Measurements from ENCODE around the gene UBE2V1. TPM values are rescaled to one million over a fixed set of nuclear protein-coding genes. Genes with fewer than 3 reads are reported as not detected.

The UBE2V1 gene
- total RNA-seq, 3 donors from 2014 or later, result 63.8 to 81.6 (median 79.9) TPM

GRCh38 chr20:50097843-50098242, 15.1 kb downstream of the UBE2V1 start:
- Histone ChIP-seq H3K27ac (no peak overlapping the region), H3K4me1 (no peaks in the 10 kb centered on the region)
- TF ChIP-seq CTCF (IDR thresholded peaks at IDR 0.05) (no peak), POLR2A (IDR thresholded peaks at IDR 0.05) (no peak), POLR2AphosphoS5 (IDR thresholded peaks at IDR 0.05) (no peak)

GRCh38 chr20:50096237-50096636, 16.7 kb downstream of the UBE2V1 start:
- intact Hi-C loops (cut with DNase I; ENCODE audit: low total_unique reads), result no loop called here
- DNase-seq (ENCODE audit: low spot score in 2 of 2), result no peak

More at GRCh38 chr20:50097843-50098242, 15.1 kb downstream of the UBE2V1 start:
- Histone ChIP-seq H3K4me3 (no peak overlapping the region), H3K36me3 (no peaks in the 10 kb centered on the region), H3K27me3 (no peaks in the 10 kb centered on the region), H3K9me3 (no peaks in the 10 kb centered on the region)
- intact Hi-C loops (cut with DNase I; ENCODE audit: low total_unique reads), result no loop called here
- no peak for DNase-seq (ENCODE audit: low spot score in 2 of 2)

GRCh38 chr20:50095476-50096078, 17.4 kb downstream of the UBE2V1 start:
- no peaks in the 10 kb centered on the region for H3K27me3 ChIP-seq
- H3K4me3 ChIP-seq, result no peak overlapping the region
- no peak for TF ChIP-seq POLR2AphosphoS5 (IDR thresholded peaks at IDR 0.05)
- TF ChIP-seq CTCF (IDR thresholded peaks at IDR 0.05), result no peak
- no peak for TF ChIP-seq POLR2A (IDR thresholded peaks at IDR 0.05)
- no peaks in the 10 kb centered on the region for H3K9me3 ChIP-seq
- H3K36me3 ChIP-seq, result no peaks in the 10 kb centered on the region
- no peaks in the 10 kb centered on the region for H3K4me1 ChIP-seq
- DNase-seq (ENCODE audit: low spot score in 2 of 2), result no peak
- intact Hi-C loops (cut with DNase I; ENCODE audit: low total_unique reads), result no loop called here
- no peak overlapping the region for H3K27ac ChIP-seq

More at GRCh38 chr20:50096237-50096636, 16.7 kb downstream of the UBE2V1 start:
- H3K4me1 ChIP-seq, result no peaks in the 10 kb centered on the region
- H3K9me3 ChIP-seq, result no peaks in the 10 kb centered on the region
- no peaks in the 10 kb centered on the region for H3K36me3 ChIP-seq
- no peaks in the 10 kb centered on the region for H3K27me3 ChIP-seq
- no peak overlapping the region for H3K27ac ChIP-seq
- no peak for TF ChIP-seq POLR2AphosphoS5 (IDR thresholded peaks at IDR 0.05)
- TF ChIP-seq CTCF (IDR thresholded peaks at IDR 0.05), result no peak
- TF ChIP-seq POLR2A (IDR thresholded peaks at IDR 0.05), result no peak
- no peak overlapping the region for H3K4me3 ChIP-seq

- Histone ChIP-seq H3K27me3 (no peaks in the 10 kb centered on the region), H3K27ac (no peak overlapping the region), H3K4me3 (no peak overlapping the region), H3K36me3 (no peaks in the 10 kb centered on the region), H3K4me1 (no peaks in the 10 kb centered on the region), H3K9me3 (no peaks in the 10 kb centered on the region)
- TF ChIP-seq POLR2AphosphoS5 (IDR thresholded peaks at IDR 0.05), result no peak
- TF ChIP-seq POLR2A (IDR thresholded peaks at IDR 0.05), result no peak
- TF ChIP-seq CTCF (IDR thresholded peaks at IDR 0.05), result no peak
- no peak for DNase-seq (ENCODE audit: low spot score in 2 of 2)
- intact Hi-C loops (cut with DNase I; ENCODE audit: low total_unique reads), result no loop called here
These were observed 18.4 kb downstream of the UBE2V1 start for GRCh38 chr20:50094522-50094921.

- H3K27ac ChIP-seq, result no peak overlapping the region
- intact Hi-C loops (cut with DNase I; ENCODE audit: low total_unique reads), result no loop called here
These were observed 19.7 kb downstream of the UBE2V1 start for GRCh38 chr20:50093240-50093639.

More at GRCh38 chr20:50093240-50093639, 19.7 kb downstream of the UBE2V1 start:
- Histone ChIP-seq H3K27me3 (no peaks in the 10 kb centered on the region), H3K36me3 (no peaks in the 10 kb centered on the region), H3K4me1 (no peaks in the 10 kb centered on the region), H3K4me3 (no peak overlapping the region), H3K9me3 (no peaks in the 10 kb centered on the region)
- TF ChIP-seq CTCF (IDR thresholded peaks at IDR 0.05) (no peak), POLR2A (IDR thresholded peaks at IDR 0.05) (no peak), POLR2AphosphoS5 (IDR thresholded peaks at IDR 0.05) (no peak)
- no peak for DNase-seq (ENCODE audit: low spot score in 2 of 2)
